Gastrocnemius medialis (tissue), 4 donors: ENCODE results near the gene UNC93B1.

Experiments used
- POLR2A ChIP-seq, 2 donors: fragments of 450-650 bp; IDR thresholded peaks; one replicate each; pipeline ENCODE4 v1.6.1; 2017; ENCODE audit warnings: antibody characterized with exemption in 2 of 2, mild to moderate bottlenecking in 2 of 2, moderate library complexity in 2 of 2
- TF ChIP-seq, protein P1 (sequence below), 5 experiments: fragments of 450-650 bp in 3 of 5; fragments of 200-600 bp in 2 of 5; sonication (generic) in 2 of 5; IDR thresholded peaks in 4 of 5; conservative IDR thresholded peaks in 1 of 5; 1 replicate in 4 of 5; 2 replicates in 1 of 5; pipeline ENCODE4 v1.5.1; 2016 to 2019; ENCODE audit warnings: antibody characterized with exemption in 5 of 5, mild to moderate bottlenecking in 3 of 5, moderate library complexity in 3 of 5

DNA sequence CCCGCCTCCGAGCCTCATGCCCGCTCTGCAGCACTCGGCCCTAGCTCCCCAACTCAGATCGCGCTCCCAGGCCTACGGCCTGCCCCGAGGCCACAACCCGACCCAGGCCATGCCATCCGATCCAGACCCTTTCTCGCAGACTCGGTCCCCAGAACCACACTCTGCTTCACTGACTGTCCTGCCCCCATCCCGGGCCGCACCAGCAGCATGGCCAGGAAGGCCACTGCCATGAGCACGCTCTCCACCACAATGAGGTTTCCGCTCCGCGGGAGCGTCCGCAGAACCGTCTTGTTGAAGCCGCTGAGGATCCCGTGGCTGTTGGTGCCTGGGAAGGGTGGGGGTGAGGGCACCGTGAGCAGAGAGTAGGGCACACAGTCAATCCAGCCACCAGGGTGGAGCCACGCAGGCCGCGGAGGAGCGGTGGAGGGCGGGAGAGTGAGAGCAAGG is 6.4 kb downstream of the UNC93B1 start:
- TF ChIP-seq, protein P1, sequence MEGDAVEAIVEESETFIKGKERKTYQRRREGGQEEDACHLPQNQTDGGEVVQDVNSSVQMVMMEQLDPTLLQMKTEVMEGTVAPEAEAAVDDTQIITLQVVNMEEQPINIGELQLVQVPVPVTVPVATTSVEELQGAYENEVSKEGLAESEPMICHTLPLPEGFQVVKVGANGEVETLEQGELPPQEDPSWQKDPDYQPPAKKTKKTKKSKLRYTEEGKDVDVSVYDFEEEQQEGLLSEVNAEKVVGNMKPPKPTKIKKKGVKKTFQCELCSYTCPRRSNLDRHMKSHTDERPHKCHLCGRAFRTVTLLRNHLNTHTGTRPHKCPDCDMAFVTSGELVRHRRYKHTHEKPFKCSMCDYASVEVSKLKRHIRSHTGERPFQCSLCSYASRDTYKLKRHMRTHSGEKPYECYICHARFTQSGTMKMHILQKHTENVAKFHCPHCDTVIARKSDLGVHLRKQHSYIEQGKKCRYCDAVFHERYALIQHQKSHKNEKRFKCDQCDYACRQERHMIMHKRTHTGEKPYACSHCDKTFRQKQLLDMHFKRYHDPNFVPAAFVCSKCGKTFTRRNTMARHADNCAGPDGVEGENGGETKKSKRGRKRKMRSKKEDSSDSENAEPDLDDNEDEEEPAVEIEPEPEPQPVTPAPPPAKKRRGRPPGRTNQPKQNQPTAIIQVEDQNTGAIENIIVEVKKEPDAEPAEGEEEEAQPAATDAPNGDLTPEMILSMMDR (IDR thresholded peaks at IDR 0.05 in 4 of 5, conservative IDR thresholded peaks at IDR 0.05 in 1 of 5) = no peak
- TF ChIP-seq POLR2A (IDR thresholded peaks at IDR 0.05) = no peak
